Lung microvascular endothelial cell (primary cell): ENCODE results near the gene TIMM17B. TPM values are rescaled to one million over a fixed set of nuclear protein-coding genes. Genes with fewer than 3 reads are reported as not detected.
"Not testable (repeated sequence)": the region's sequence is repeated elsewhere in the genome, so short reads cannot be mapped to it uniquely, and the experiment has no call there.

Experiments used
- DNase-seq, 2 donors: peaks; one replicate each; pipeline versions ENCODE4 v3.0.0 to v3.0.0-alpha.2; 2010; ENCODE audit warnings: low read depth in 2 of 2
- total RNA-seq: library from RNA; depleted of rRNA; stranded (reverse); fragments of >200 nt; gene quantifications from 2 replicates; pipeline ENCODE4 v1.2.1, GENCODE V29; 2014

The TIMM17B gene
- total RNA-seq, 1 donor from 2014 or later: 21.2 TPM

DNA sequence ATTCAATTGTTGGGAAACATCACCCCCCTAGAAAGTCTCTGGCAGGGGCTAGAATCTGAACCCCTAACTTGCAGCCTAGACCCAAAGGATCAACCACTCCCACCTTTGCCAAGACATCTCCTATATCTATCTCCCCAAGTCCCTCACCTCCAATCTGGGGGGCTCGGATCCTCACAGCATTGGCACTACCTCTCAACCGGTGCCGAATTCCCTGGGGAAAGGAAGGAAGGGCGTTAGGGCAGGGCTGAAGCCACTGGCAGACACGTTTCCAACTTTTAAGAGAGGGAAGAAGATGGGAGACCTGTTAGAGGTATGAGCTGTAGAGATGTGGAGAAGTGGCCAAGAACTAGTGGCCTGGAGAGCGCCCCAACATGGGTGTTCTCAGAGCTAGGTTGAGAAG, 2.7 kb downstream of the TIMM17B start:
- no peak for DNase-seq

DNA sequence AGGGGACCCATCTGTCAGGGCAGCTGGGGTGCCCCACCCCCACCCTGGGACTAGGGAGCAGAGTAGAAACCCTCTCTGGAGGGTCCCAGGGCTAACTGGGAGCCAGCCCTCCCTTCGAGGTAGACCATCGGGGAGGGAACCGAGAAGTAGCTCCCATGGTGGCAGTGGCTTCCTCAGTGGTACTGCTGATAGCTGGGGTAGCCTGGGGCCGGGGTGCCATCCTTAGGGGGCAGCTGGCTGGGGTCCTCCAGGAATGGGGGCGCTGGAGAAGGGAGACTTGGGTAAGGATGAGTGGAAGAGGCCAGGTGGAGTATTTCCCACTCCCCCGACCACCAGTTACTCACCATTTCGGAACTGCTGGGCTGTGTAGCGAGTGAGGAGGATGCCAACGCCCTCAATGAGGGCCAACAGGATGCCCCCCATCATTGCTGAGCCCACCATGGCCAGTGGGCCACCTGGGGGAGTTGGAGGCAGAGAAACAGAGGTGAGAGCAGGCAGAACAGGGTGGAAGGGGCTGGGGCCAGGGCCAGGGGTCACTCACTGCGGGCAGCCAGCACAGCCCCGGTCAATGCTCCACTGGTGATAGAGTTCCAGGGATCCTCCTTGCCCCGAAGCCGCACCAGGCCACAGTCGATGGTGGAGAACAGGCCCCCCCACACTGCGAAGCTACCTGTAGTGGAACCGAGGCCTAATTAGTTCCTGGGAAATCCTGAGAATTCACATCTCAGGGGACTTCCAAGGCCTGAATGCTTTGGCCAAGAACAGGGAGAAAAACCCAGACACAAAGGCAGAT, 3.8 kb downstream of the TIMM17B start:
- DNase-seq: no peak

DNA sequence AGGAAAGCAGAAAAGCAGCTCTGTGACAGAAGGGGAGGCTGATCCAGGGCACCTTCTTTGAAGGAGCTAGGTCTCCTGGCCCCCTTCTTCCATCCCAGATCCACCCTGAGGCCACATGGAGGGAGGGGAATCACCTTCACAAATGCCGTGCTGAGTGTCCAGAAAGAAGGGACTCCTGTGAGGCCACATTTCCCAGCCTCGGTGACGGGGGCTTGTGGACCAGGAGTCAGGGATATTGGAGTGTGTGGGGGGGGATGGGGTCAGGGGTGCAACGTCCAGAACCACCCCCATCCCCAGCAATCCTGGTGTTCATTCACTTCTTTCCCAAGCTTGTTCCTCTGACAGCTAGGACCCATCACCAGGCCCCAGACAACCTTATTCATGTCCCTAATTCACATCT, 4.7 kb downstream of the TIMM17B start:
- DNase-seq: no peak

DNA sequence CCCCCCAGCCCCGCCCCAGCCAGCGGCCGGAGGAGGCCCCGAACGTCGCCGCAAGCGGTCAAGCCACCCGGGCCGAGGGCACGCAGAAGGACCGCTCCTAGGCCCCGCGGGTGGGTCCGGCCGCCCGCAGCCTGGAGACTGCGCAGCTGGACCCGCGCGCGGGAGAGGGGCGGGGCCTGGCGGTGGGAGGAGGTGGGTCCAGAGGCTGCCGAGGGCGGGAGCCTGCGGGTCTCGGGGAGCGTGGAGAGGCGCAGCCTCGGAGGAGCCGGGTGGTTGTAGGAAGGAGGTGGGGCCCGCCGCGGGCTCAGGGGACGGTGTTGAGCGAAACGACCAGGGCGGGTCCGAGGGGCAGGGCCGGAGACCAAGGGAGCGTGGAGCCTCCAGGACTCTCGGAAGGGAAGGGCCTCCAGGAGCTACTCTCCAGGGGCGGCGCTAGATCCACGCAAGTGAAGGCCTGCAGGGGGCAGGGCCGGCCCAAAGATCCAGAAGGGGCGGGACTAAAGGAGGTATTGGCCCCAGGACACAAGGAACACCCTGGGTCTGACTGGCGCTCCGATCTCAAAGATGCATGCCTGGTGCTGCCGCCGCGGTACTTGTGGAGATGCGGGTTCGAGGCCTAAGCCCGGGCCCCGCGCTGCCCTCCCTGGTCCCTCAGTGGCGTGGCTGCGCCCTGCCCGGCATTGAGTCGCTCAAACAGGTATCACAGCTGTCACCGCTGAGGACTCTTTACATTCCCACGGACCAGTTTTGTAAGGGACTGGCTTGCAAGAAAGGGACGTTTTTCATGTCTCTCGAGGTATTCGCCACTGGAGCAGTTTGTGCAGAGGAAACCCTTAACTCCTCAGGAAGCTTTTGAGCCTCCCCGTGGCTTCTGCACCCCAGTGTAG, 5.9 kb downstream of the TIMM17B start:
- DNase-seq: peak; percentile 65 to 73

DNA sequence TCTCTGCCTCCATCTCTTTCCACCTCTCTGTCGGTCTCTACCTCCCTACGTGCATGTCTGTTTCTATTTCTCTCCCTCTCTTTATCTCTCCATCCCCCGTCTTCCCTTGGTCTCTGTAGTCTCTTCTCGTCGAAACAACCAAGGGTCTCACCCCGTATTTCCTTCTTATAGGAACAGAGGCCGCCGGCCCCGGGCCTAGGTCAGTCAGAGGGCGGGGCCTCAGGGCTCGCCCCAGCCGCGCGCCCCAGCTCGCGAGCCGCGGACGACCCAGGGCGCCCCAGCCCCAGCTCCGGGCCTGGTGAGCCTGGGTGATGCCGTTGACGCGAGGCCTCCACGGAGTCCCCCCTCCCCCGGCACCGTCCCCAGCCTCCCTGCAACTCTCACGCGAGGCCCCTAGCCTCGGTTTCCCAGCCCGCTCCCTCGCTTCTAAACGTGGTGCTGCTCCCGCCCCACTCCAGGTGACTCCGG, 6.6 kb downstream of the TIMM17B start:
- DNase-seq: no peak

DNA sequence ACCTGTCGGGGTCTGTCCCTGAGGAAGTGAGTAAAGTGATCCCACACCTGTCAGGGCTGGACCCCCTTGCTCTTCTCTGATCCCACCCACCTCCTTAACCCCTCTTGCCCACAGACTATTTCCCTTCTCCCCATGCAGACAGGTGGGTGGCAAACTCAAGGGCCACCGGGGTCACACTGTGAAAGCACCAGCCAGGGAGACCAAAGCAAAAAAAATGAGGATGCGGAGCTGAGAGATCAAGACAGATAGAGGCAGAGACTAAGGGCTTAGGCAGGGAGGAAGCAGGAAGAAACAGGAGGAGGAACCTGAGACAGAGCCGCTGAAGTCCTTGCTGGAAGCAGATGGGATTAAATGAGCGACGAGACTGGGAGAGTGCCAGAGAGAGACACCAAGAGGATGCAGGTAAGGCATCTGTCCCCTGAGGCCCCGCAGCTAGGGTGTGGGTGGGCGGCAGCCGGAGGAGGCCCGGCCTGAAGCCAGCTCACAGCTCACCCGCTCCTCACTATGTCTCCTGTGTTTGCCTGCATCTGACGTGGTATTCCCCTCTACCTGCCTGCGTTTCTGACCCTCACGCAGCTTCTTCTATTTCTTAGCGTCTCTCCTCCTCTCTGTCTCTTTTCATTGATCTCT, 7.2 kb downstream of the TIMM17B start:
- no peak for DNase-seq

DNA sequence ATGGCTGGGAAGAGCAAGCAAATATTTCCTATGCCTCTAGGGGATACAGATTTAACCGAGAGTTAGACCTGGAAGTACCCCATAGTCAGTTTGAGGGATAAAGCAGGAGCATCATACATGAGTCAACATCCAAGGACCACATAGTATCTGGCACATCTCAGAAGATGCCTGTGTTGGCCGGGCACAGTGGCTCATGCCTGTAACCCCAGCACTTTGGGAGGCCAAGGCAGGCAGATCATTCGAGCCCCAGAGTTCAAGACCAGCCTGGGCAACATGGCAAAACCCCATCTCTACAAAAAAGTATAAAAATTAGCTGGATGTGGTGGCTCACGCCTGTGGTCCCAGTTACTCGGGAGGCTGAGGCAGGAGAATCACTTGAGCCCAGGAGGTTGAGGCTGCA, 11.0 kb downstream of the TIMM17B start:
- DNase-seq: not testable (repeated sequence)

DNA sequence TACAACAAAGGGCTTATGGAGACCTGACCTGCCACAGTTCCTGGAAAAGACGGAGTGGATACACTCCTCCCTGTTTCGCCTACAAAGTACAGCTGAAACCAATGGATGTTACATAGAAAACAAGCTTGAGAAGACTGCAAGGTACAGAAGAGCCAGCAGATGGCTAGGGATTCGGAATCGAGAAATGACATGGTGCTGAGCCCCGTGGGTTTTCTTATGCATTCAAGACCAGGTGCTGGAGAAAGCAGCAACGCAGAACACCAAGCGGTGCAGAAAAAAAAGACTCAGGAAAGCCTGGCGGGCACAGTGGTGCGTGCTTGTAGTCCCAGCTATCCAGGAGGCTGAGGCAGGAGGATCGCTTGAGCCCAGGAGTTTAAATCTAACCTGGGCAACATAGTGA, 13.8 kb downstream of the TIMM17B start:
- DNase-seq: no peak

DNA sequence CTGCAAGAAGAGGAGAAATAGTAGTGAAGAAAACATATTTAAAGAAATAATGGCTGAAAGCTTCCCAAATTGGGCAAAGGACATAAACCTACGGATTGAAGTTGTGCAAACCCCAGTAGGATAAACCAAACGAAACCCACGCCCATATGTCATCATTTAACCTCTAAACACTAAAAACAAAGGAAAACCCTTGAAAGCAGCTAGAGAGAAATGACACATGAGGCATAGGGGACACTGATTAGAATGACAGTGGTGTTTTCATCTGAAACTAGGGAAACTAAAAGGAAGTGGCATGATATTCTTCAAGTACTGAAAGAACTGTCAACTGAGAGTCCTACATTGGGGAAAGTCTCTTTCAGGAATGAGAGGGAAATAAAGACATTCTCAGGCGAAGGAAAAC, 20.6 kb downstream of the TIMM17B start:
- not testable (repeated sequence) for DNase-seq

DNA sequence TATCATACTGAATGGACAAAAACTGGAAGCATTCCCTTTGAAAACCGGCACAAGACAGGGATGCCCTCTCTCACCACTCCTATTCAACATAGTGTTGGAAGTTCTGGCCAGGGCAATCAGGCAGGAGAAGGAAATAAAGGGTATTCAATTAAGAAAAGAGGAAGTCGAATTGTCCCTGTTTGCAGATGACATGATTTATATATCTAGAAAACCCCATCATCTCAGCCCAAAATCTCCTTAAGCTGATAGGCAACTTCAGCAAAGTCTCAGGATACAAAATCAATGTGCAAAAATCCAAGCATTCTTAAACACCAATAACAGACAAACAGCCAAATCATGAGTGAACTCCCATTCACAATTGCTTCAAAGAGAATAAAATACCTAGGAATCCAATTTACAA, 25.6 kb downstream of the TIMM17B start:
- DNase-seq: not testable (repeated sequence)

DNA sequence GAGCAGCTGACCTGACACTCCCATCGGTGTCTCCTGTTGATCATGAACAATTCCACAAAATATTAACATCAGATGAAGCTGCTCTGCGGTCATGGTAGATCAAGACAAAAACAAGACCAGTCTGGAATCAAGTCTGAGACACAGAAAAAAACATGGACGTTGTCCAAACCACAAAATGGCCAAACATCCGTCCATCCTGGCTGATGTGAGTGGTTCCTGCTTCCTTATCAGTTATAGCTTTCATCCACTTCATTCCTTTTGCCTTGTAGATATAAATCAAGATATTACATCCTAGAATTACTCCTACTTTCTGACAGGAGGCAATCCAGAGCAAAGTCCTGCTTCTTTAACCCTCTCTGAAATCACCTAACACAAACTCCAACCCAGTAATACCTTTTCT, 33.4 kb downstream of the TIMM17B start:
- DNase-seq: peak in 1 of 2 donors; percentile 31

DNA sequence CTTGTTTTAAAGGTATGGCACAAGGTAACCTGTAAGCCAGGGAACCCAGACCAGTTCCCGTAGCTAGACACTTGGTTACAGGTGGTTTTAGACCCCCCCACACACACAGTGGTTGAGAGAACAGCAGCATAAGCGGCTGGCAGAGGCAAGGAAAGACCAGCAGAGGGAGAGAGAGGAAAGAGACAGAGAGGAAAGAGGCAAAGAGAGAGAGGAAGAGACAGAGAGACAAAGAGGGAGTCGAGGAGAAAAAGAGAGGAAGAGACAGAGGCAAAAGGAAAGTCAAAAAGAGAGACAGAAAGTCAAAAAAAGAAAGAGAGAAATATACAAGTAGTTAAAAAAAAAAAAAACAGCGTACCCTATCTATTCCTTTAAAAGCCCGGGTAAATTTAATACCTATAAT, 42.7 kb downstream of the TIMM17B start:
- no peak for DNase-seq

DNA sequence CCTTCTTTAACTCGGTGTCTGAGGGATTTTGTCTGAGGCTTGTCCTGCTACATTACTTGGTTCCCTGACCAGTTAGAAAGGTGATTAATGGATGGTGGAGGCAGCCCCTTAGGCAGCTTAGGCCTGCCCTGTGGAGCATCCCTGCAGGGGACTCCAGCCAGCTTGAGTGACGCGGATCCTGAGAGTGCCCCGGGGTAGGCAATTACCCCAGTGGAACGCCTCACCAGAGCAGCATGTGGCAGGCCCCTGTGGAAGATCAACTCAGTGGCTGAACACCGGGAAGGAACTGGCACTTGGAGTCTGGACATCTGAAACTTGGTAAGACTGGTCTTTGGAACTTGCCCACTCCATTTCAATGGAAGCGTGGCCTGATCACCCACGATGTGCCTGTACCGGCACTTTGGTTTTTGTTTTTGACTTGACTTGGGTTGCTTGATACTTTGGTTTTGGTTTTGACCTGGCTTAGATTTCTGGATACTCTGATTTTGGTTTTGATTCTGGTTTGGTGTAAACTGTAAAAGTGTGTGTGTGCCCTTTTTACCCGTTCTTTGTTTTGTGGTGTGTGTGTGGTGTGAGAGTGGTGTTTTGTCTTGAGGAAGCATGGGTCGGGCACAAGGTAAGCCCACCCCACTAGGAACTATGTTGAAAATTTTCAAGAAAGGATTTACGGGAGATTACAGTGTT, 43.3 kb downstream of the TIMM17B start:
- not testable (repeated sequence) for DNase-seq

DNA sequence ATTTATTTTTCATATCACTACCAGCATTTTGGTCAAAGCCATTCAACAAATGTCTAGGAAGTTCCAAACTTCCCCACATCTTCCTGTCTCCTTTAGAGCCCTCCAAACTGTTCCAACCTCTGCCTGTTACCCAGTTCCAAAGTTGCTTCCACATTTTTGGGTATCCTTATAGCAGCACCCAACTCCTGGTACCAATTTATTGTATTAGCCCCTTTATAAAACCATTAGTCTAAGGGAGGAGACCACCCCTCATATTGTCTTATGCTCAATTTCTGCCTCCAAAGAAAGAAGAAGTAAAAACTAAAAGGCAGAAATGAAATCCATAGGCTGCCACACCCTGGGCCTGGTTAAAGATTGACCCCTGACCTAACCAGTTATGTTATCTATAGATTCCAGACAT, 44.1 kb downstream of the TIMM17B start:
- DNase-seq: not testable (repeated sequence)

DNA sequence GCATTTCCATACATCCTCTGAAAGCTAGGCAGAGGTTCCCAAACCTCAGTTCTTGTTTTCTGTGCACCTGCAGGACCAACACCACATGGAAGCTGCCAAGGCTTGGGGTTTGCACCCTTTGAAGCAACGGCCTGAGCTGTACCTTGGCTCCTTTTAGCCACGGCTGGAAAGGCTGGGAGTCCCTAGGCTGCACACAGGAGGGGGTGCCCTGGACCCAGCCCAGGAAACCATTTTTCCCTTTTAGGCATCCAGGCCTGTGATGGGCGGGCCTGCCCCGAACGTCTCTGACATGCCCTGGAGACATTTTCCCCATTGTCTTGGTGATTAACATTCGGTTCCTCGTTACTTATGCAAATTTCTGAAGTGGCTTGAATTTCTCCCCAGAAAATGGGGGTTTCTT, 44.7 kb downstream of the TIMM17B start:
- DNase-seq: no peak

DNA sequence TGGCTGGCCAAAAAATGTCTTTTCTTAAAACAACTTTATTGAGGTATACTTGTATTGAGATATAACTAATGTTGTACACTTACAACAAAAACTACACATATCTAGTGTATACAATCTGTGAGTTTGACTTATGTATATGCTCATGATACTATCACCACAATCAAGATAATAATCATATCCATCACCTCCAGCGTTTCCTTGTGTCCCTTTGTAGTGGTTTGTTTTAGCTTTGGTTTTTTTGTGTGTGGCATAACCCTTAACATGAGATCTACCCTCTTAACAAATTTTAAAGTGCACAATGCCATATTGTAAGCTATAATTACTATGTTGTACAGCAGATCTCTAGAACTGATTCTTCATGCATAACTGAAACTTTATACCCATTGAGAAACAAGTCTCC, 48.7 kb downstream of the TIMM17B start:
- no peak for DNase-seq

Other genes with a start within 250 kb of the TIMM17B start
- gene WAS, start 214.0 kb downstream of the TIMM17B start, total RNA-seq: under 0.01 and 0.22 TPM in 2 replicates
- 2.6 and 3.7 TPM in 2 replicates for gene SUV39H1, start 201.0 kb downstream of the TIMM17B start, total RNA-seq
- not detected in 2 replicates for gene GLOD5, start 136.0 kb downstream of the TIMM17B start, total RNA-seq
- not detected in 2 replicates for gene GATA1, start 111.2 kb downstream of the TIMM17B start, total RNA-seq
- gene HDAC6, start 95.7 kb downstream of the TIMM17B start, total RNA-seq: 18.3 and 29.2 TPM in 2 replicates
- gene ERAS, start 71.3 kb downstream of the TIMM17B start, total RNA-seq: not detected in 2 replicates
- gene PCSK1N, start 62.2 kb downstream of the TIMM17B start, total RNA-seq: under 0.01 and 0.20 TPM in 2 replicates
- 64.1 and 71.0 TPM in 2 replicates for gene PQBP1, start 162 bp upstream of the TIMM17B start, total RNA-seq
- 7.8 and 12.9 TPM in 2 replicates for gene SLC35A2, start 13.9 kb upstream of the TIMM17B start, total RNA-seq
- gene PIM2, start 21.3 kb upstream of the TIMM17B start, total RNA-seq: 2.4 and 4.2 TPM in 2 replicates
- gene OTUD5, start 59.8 kb upstream of the TIMM17B start, total RNA-seq: 19.4 and 23.8 TPM in 2 replicates
- 0.20 and 0.22 TPM in 2 replicates for gene KCND1, start 74.1 kb upstream of the TIMM17B start, total RNA-seq
- gene GRIPAP1, start 104.5 kb upstream of the TIMM17B start, total RNA-seq: 12.4 and 19.6 TPM in 2 replicates
- 8.3 TPM in 2 replicates for gene TFE3, start 145.6 kb upstream of the TIMM17B start, total RNA-seq
- 0.44 and 0.79 TPM in 2 replicates for gene CCDC120, start 161.2 kb upstream of the TIMM17B start, total RNA-seq
- gene PRAF2, start 176.2 kb upstream of the TIMM17B start, total RNA-seq: 3.5 and 4.2 TPM in 2 replicates
- 14.6 and 15.9 TPM in 2 replicates for gene WDR45, start 182.1 kb upstream of the TIMM17B start, total RNA-seq
- gene GPKOW, start 226.0 kb upstream of the TIMM17B start, total RNA-seq: 16.3 and 16.6 TPM in 2 replicates